ENCODE data around the gene AP5Z1.
"Not testable (repeated sequence)": the region's sequence is repeated elsewhere in the genome, so short reads cannot be mapped to it uniquely, and the experiment has no call there.

AP5Z1 gene

DNA sequence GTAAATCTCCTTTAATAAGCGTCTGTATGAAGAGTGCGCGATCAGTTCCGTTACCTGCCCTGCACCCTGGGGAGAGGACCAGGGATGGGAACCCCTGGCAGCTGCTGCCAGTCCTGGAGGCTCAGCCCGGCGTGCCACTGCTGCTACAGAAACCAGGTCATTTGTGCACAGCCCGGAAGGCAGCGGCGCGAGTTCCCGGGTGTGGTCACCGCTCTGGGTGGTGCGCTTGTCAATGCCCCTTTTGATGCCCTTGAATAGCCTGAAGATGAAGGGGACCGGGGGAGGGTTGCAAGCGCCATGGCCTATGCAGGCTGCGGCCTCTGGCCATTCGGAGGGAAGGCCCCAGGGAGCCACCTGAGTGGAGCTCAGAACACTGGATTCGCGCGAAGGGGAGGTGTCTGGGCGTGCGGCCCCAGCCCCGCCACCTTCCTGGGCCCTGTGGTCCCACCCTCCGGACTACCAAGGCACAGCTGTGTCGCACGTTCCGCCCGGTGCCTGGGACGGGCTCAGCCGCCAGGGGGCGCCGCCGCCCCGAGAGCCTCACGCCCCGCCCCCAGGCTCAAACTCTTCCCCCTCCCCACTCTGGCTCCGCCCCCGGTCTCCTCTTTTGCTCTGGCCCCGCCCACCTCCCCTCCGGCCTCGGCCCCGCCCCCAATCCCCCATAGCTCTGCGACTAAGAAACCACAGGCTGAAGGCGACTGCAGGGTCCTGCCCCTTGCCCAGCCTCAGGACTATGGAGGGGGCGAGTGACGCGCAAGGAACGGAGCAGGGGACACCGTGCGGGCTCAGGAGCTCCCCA, 16.5 kb downstream of the AP5Z1 start:
- Histone ChIP-seq H3K36me3 (ENCODE audit: control insufficient read depth, insufficient read depth, low read length, severe bottlenecking) (peaks cover 47% of the 10 kb centered on the region), H3K9me3 (ENCODE audit: control insufficient read depth, low read length) (no peaks in the 10 kb centered on the region), H3K27me3 (replicated peaks; ENCODE audit: control insufficient read depth, insufficient read depth, low read length) (no peaks in the 10 kb centered on the region), H3K4me3 (ENCODE audit: low read length) (no peak overlapping the region), H3K4me1 (ENCODE audit: control insufficient read depth, insufficient read depth, low read length) (no peaks in the 10 kb centered on the region), H3K9ac (ENCODE audit: low read length) (no peak overlapping the region)
- peak; percentile 77 for DNase-seq (ENCODE audit: low read depth)

DNA sequence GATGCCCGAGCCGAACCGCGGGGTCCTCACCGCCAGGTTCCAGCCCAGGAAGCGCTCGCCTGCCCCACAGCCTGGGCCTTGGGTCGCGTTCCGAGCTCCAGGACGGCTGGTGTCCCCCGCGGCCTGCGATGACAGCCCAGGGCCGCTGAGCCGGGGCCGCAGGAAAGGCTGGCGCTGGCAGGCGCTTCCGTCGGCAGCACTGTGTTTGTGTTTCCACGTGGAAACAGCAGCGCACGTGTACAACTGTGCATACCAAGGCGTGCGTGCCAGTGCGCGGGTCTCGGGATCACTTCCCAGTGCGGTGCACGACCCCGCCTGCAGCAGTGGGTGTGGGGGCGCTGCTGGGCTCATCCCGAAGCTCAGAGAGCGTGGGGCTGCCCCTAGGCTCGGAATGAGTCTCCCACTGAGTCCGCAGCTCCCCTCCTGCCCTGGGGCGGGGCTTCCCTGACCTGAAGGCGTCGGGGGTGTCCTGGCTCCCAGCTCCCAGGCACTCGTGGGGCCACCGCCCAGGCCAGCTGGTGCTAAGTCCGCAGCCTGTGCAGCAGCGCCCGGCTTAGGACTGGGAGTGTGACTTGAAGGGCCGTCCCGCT, 17.2 kb downstream of the AP5Z1 start:
- no peak for DNase-seq (ENCODE audit: low read depth)
- H3K27me3 ChIP-seq (replicated peaks; ENCODE audit: control insufficient read depth, insufficient read depth, low read length), result no peaks in the 10 kb centered on the region
- H3K4me3 ChIP-seq (ENCODE audit: low read length), result no peak overlapping the region
- H3K36me3 ChIP-seq (ENCODE audit: control insufficient read depth, insufficient read depth, low read length, severe bottlenecking), result peaks cover 40% of the 10 kb centered on the region
- H3K9ac ChIP-seq (ENCODE audit: low read length), result no peak overlapping the region
- no peaks in the 10 kb centered on the region for H3K9me3 ChIP-seq (ENCODE audit: control insufficient read depth, low read length)
- H3K4me1 ChIP-seq (ENCODE audit: control insufficient read depth, insufficient read depth, low read length), result no peaks in the 10 kb centered on the region

DNA sequence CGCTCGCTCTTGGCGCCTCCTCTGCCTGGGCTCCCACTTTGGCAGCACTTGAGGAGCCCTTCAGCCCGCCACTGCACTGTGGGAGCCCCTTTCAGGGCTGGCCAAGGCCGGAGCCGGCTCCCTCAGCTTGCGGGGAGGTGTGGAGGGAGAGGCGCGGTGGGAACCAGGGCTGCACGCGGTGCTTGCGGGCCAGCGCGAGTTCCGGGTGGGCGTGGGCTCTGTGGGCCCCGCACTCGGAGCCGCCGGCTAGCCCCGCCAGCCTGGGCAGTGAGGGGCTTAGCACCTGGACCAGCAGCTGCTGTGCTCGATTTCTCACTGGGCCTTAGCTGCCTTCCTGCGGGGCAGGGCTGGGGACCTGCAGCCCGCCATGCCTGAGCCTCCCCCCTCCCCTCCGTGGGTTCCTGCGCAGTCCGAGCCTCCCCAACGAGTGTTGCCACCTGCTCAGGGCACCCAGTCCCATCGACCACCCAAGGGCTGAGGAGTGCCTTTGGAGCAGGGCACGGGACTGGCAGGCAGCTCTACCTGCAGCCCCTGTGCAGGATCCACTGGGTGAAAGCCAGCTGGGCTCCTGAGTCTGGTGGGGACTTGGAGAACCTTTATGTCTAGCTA, 18.1 kb downstream of the AP5Z1 start:
- H3K27me3 ChIP-seq (replicated peaks; ENCODE audit: control insufficient read depth, insufficient read depth, low read length); H3K4me3 ChIP-seq (ENCODE audit: low read length); H3K4me1 ChIP-seq (ENCODE audit: control insufficient read depth, insufficient read depth, low read length); H3K9me3 ChIP-seq (ENCODE audit: control insufficient read depth, low read length); DNase-seq (ENCODE audit: low read depth); H3K9ac ChIP-seq (ENCODE audit: low read length): not testable (repeated sequence)
- peaks cover 31% of the 10 kb centered on the region for H3K36me3 ChIP-seq (ENCODE audit: control insufficient read depth, insufficient read depth, low read length, severe bottlenecking)

DNA sequence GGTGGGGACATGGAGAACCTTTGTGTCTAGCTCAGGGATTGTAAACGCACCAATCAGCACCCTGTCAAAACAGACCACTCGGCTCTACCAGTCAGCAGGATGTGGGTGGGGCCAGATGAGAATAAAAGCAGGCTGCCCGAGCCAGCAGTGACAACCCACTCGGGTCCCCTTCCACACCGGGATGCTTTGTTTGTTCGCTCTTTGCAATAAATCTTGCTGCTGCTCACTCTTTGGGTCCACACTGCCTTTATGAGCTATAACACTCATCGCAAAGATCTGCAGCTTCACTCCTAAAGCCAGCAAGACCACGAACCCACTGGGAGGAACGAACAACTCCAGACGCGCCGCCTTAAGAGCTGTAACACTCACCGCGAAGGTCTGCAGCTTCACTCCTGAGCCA, 18.7 kb downstream of the AP5Z1 start:
- not testable (repeated sequence) for H3K4me1 ChIP-seq (ENCODE audit: control insufficient read depth, insufficient read depth, low read length); H3K9ac ChIP-seq (ENCODE audit: low read length); H3K27me3 ChIP-seq (replicated peaks; ENCODE audit: control insufficient read depth, insufficient read depth, low read length); H3K4me3 ChIP-seq (ENCODE audit: low read length); DNase-seq (ENCODE audit: low read depth); H3K9me3 ChIP-seq (ENCODE audit: control insufficient read depth, low read length)
- peaks cover 25% of the 10 kb centered on the region for H3K36me3 ChIP-seq (ENCODE audit: control insufficient read depth, insufficient read depth, low read length, severe bottlenecking)

DNA sequence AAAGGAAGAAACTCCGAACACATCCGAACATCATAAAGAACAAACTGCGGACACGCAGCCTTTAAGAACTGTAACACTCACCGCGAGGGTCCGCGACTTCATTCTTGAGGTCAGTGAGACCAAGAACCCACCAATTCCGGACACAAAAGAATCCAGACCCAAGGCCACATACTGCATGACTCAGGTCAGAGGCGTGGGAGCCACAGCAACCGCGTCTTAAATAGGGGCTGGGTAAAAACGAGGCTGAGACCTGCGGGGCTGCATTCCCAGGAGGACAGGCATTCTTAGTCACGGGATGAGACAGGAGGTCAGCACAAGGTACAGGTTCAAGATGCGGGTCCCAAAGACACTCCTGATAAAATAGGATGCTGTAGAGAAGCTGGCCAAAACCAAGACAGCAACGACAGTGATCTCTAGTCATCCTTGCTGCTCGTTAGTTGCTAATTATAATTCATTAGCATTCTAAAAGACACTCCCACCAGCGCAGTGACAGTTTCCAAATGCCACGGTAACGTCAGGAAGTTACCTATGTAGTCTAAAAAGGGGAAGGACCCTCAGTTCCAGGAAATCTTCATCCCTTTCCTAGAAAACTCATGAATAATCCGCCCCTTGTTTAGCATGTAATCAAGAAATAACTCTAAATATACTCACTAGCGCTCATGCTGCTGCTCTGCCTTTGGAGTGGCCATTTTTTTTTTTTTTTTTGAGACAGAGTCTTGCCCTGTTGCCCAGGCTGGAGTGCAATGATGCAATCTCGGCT, 19.3 kb downstream of the AP5Z1 start:
- H3K9ac ChIP-seq (ENCODE audit: low read length), result no peak overlapping the region
- DNase-seq (ENCODE audit: low read depth), result no peak
- peaks cover 20% of the 10 kb centered on the region for H3K36me3 ChIP-seq (ENCODE audit: control insufficient read depth, insufficient read depth, low read length, severe bottlenecking)
- H3K9me3 ChIP-seq (ENCODE audit: control insufficient read depth, low read length), result no peaks in the 10 kb centered on the region
- H3K27me3 ChIP-seq (replicated peaks; ENCODE audit: control insufficient read depth, insufficient read depth, low read length), result no peaks in the 10 kb centered on the region
- H3K4me1 ChIP-seq (ENCODE audit: control insufficient read depth, insufficient read depth, low read length), result no peaks in the 10 kb centered on the region
- H3K4me3 ChIP-seq (ENCODE audit: low read length), result no peak overlapping the region

DNA sequence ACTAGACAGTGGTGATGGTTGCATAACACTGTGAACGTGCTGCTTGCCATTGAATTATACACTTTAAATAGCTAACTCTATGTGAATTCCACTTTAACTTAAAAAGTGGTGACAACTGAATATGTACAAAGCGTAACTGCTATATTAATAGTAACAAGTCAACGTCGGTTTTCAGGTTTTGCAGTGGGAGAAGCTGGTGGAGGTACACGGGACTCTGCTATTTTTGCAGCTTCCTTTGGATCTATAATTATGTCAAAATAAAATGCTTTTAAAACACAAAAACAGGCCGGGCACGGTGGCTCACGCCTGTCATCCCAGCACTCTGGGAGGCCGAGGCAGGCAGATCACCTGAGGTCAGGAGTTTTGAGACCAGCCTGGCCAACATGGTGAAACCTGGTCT, 21.0 kb downstream of the AP5Z1 start:
- H3K9me3 ChIP-seq (ENCODE audit: control insufficient read depth, low read length), result no peaks in the 10 kb centered on the region
- no peak overlapping the region for H3K9ac ChIP-seq (ENCODE audit: low read length)
- H3K36me3 ChIP-seq (ENCODE audit: control insufficient read depth, insufficient read depth, low read length, severe bottlenecking), result peaks cover 5% of the 10 kb centered on the region
- H3K4me1 ChIP-seq (ENCODE audit: control insufficient read depth, insufficient read depth, low read length), result no peaks in the 10 kb centered on the region
- H3K27me3 ChIP-seq (replicated peaks; ENCODE audit: control insufficient read depth, insufficient read depth, low read length), result no peaks in the 10 kb centered on the region
- no peak for DNase-seq (ENCODE audit: low read depth)
- no peak overlapping the region for H3K4me3 ChIP-seq (ENCODE audit: low read length)

DNA sequence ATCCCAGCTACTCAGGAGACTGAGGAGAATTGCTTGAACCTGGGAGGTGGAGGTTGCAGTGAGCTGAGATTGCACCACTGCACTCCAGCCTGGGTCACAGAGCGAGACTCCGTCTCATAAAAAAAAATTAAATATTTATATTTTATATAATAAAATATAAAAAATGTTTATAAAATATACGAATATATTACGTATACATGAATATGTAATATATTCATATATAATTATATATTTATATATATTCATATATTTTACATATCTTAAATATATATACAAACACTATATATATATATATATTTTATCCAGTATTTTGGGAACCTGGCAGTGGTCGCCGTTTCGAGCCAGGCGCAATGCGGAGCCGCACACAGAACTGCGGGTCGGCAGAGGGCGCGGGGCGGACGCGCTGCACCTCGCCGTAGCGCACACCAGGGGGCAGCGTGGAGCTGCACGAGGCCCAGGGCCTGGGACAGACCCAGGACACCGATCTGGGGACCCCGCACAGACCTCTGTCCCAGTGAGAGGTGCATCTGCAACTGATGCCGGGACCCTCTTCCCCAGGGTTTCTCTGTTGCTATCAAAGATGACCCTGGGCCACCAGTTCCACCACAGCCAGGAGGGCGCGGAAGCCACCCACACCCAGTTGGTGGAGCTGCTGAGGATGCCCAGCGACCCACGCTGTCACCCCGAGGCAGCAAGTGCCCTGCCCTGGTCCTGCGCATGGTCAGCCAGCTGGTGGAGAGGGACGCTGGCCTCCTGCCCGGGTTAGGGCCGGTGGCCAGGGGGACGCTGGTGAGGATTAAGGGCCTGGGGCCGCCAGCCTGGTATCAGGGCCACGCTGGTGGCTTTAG, 22.7 kb downstream of the AP5Z1 start:
- Histone ChIP-seq H3K9ac (ENCODE audit: low read length) (no peak overlapping the region), H3K4me3 (ENCODE audit: low read length) (no peak overlapping the region), H3K9me3 (ENCODE audit: control insufficient read depth, low read length) (no peaks in the 10 kb centered on the region), H3K27me3 (replicated peaks; ENCODE audit: control insufficient read depth, insufficient read depth, low read length) (no peaks in the 10 kb centered on the region), H3K4me1 (ENCODE audit: control insufficient read depth, insufficient read depth, low read length) (no peaks in the 10 kb centered on the region), H3K36me3 (ENCODE audit: control insufficient read depth, insufficient read depth, low read length, severe bottlenecking) (no peaks in the 10 kb centered on the region)
- peak; percentile 65 for DNase-seq (ENCODE audit: low read depth)

DNA sequence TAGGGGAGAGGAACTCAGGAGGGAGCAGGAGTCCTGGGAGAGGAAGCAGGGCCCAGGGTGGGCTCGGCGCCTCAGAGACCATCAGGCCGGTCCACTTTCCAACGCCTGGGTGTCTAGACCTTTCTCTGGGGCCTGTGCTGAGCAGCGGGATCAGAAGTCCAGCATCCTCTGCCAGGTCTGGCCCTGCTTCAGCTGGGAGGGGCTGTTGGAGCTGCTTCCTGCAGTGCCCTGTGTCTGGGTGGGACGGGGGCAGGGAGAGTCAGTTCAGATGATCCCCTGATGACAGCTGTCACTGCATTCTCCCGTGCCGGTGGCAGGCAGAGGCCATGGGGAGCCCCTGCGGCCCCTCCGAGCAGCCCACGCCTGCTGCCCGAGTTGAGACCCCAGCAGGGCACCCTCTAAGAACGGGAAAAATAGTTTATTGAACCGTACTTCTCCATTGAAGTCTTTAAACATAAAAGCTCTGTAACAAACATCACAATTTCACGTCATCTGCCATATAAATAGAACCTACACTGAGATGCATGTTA, 23.3 kb downstream of the AP5Z1 start:
- no peak overlapping the region for H3K4me3 ChIP-seq (ENCODE audit: low read length)
- no peak overlapping the region for H3K9ac ChIP-seq (ENCODE audit: low read length)
- no peaks in the 10 kb centered on the region for H3K36me3 ChIP-seq (ENCODE audit: control insufficient read depth, insufficient read depth, low read length, severe bottlenecking)

DNA sequence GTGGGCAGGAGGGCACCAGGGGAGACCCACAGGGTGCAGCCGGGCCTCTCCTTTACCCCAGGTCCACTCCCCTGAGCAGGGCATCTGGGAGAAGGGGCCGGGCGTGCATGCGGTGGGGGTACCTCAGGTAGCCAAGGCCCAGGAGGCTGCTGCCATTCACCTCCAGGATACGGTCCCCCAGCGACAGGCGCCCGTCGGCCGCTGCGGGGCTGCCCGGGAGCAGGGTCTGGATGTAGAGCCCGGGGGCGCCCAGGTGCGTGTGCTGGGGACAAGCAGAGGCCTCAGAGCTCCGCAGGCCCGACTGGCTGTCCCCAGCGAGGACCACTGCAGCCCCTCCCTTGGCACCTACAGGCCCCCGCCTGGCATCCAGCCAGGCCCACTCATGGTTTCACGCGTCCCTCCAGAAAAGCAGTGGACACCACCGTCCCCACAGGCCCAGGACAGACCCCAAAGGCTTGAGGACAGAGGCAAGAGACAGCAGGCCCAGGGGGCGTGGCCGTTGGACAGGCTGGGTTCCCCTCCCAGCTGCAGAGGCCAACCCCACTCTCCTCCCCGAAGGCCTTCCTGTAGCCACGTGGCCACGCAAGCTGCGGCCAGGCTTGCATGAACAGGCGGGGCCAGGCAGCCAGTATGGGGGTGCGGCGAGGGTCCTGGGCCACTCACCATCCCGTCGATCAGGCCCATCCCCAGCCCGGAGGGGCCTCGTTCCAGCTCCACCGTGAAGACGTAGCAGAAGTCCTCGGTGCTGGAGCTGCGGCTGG, 24.3 kb downstream of the AP5Z1 start:
- Histone ChIP-seq H3K9me3 (ENCODE audit: control insufficient read depth, low read length) (no peaks in the 10 kb centered on the region), H3K27me3 (replicated peaks; ENCODE audit: control insufficient read depth, insufficient read depth, low read length) (no peaks in the 10 kb centered on the region), H3K4me1 (ENCODE audit: control insufficient read depth, insufficient read depth, low read length) (no peaks in the 10 kb centered on the region), H3K4me3 (ENCODE audit: low read length) (no peak overlapping the region), H3K36me3 (ENCODE audit: control insufficient read depth, insufficient read depth, low read length, severe bottlenecking) (no peaks in the 10 kb centered on the region), H3K9ac (ENCODE audit: low read length) (no peak overlapping the region)
- DNase-seq (ENCODE audit: low read depth), result no peak

More for the DNA sequence above, 23.3 kb downstream of the AP5Z1 start:
- no peaks in the 10 kb centered on the region for H3K27me3 ChIP-seq (replicated peaks; ENCODE audit: control insufficient read depth, insufficient read depth, low read length)
- no peak for DNase-seq (ENCODE audit: low read depth)
- H3K4me1 ChIP-seq (ENCODE audit: control insufficient read depth, insufficient read depth, low read length), result no peaks in the 10 kb centered on the region
- H3K9me3 ChIP-seq (ENCODE audit: control insufficient read depth, low read length), result no peaks in the 10 kb centered on the region

DNA sequence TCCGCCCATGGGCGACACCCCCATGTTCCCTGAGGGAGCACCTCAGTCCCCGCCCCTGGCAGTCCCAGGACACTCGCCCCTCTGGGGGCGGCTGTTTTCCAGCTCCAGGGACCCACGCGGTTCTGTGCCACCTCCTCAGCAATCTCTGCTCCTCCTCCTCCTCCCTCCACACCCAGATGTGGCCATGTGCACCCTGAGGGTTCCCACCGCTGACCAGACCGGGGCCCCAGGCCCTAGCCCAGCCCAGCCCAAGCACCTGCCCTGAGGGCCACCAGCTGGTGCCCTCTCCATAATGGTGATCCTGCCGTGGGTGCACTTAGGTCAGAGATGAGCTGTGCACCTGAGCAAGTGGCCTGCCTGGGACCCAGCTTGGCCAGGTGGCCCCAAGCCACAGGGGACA, 25.1 kb downstream of the AP5Z1 start:
- H3K9me3 ChIP-seq (ENCODE audit: control insufficient read depth, low read length), result no peaks in the 10 kb centered on the region
- no peak overlapping the region for H3K9ac ChIP-seq (ENCODE audit: low read length)
- no peaks in the 10 kb centered on the region for H3K36me3 ChIP-seq (ENCODE audit: control insufficient read depth, insufficient read depth, low read length, severe bottlenecking)
- no peak for DNase-seq (ENCODE audit: low read depth)
- H3K27me3 ChIP-seq (replicated peaks; ENCODE audit: control insufficient read depth, insufficient read depth, low read length), result no peaks in the 10 kb centered on the region
- H3K4me3 ChIP-seq (ENCODE audit: low read length), result no peak overlapping the region
- H3K4me1 ChIP-seq (ENCODE audit: control insufficient read depth, insufficient read depth, low read length), result no peaks in the 10 kb centered on the region
